ENCODE data around the gene DCAF11. TPM values are rescaled to one million over a fixed set of nuclear protein-coding genes. Genes with fewer than 3 reads are reported as not detected.
A peak's percentile ranks its signal among the peaks of the same experiment; 100 is the strongest.

Gene DCAF11
- total and polyA plus RNA-seq, 2 of the 13 experiments (the other 11 are each of a cell fraction or from before 2014, with no cell fraction given): 150 to 257 TPM

DNA sequence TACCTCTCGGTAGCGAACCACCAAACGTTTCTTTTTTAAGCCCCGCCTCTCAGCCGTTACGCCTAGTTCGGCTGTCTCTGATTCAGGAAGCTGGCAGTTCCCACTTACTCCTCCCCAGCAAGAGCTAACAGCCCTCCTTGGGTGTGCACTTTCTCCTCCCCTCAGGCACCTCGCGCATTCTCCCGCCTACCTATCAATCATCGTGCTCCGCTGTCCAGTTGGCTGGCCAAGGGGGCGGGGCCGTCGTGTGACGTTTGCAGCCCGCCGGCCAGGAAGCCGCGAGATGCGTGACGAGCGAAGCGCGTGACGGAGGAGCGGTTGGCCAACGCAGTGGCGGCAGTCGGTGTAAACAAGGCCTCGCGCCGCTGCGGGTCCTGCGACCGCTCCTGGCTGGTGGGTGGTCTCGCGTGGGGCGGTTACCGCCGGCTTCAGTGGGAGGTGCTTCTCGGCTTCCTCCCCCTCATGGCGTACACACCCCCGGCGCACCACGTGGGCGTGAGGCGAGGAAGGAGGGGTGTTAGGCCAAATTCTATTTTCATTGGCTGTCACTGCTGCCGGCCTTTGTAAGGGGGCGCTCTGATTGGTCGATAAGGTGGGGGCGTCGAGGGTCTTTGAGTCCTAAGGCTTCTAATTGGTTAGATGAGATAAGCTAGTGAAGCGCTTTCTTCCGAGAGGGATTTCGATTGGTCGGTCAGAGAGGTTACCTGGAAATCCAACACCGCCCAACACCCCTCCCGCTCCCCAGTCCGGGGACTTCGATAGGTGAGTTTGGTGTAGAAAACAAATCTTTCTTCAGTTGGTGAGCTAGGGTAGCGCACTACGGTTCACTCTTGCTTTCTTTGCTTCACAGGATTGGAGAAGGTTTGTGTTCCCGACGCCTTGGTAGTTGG lies at the start of gene DCAF11, which contains the start of gene NRL (continued):
- TF ChIP-seq DPF2 (CRISPR knock-in tag; IDR thresholded peaks at IDR 0.05; ENCODE audit: borderline replicate concordance, low read depth) (0 out of 2 replicates have a peak, but pooled peaks have one; percentile 39), ZNF660 (CRISPR knock-in tag; IDR thresholded peaks at IDR 0.05; ENCODE audit: borderline replicate concordance, low read depth) (no peak), KAT2B (IDR thresholded peaks at IDR 0.05; ENCODE audit: borderline replicate concordance, low read depth, low read length) (0 out of 2 replicates have a peak, but pooled peaks have one; percentile 26), RAD51 (IDR thresholded peaks at IDR 0.05; ENCODE audit: borderline replicate concordance) (peak; percentile 93), HMGA1 (CRISPR knock-in tag; conservative IDR thresholded peaks at IDR 0.05) (no peak), SMARCE1 (IDR thresholded peaks at IDR 0.05; ENCODE audit: borderline replicate concordance) (no peak), HMG20B (CRISPR knock-in tag; conservative IDR thresholded peaks at IDR 0.05) (peak; percentile 75; the same call in 1 of the 2 replicates), RBM39 (IDR thresholded peaks at IDR 0.05; ENCODE audit: low read depth, low read length, poor library complexity, severe bottlenecking) (peak; percentile 92), SCMH1 (CRISPR knock-in tag; IDR thresholded peaks at IDR 0.05; ENCODE audit: borderline replicate concordance) (no peak), ZMYM4 (CRISPR knock-in tag; IDR thresholded peaks at IDR 0.05) (peak; percentile 87; the same call in 1 of the 2 replicates), ZNF263 (CRISPR knock-in tag; IDR thresholded peaks at IDR 0.05) (peak; percentile 87), SMARCC2 (IDR thresholded peaks at IDR 0.05) (peak; percentile 81; the same call in 1 of the 2 replicates), HOXA7 (CRISPR knock-in tag; IDR thresholded peaks at IDR 0.05) (no peak), U2AF2 (IDR thresholded peaks at IDR 0.05; ENCODE audit: low read depth, low read length) (no peak), YEATS2 (CRISPR knock-in tag; IDR thresholded peaks at IDR 0.05; ENCODE audit: borderline replicate concordance) (peak; percentile 97), ZNF431 (CRISPR knock-in tag; IDR thresholded peaks at IDR 0.05; ENCODE audit: borderline replicate concordance, low read depth) (no peak)
- TF ChIP-seq, protein P1, sequence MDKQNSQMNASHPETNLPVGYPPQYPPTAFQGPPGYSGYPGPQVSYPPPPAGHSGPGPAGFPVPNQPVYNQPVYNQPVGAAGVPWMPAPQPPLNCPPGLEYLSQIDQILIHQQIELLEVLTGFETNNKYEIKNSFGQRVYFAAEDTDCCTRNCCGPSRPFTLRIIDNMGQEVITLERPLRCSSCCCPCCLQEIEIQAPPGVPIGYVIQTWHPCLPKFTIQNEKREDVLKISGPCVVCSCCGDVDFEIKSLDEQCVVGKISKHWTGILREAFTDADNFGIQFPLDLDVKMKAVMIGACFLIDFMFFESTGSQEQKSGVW (CRISPR knock-in tag; IDR thresholded peaks at IDR 0.05; ENCODE audit: borderline replicate concordance): no peak
- TF ChIP-seq, protein P2, sequence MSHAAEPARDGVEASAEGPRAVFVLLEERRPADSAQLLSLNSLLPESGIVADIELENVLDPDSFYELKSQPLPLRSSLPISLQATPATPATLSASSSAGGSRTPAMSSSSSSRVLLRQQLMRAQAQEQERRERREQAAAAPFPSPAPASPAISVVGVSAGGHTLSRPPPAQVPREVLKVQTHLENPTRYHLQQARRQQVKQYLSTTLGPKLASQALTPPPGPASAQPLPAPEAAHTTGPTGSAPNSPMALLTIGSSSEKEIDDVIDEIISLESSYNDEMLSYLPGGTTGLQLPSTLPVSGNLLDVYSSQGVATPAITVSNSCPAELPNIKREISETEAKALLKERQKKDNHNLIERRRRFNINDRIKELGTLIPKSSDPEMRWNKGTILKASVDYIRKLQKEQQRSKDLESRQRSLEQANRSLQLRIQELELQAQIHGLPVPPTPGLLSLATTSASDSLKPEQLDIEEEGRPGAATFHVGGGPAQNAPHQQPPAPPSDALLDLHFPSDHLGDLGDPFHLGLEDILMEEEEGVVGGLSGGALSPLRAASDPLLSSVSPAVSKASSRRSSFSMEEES (CRISPR knock-in tag; IDR thresholded peaks at IDR 0.05): peak; percentile 99
- TF ChIP-seq, protein P3, sequence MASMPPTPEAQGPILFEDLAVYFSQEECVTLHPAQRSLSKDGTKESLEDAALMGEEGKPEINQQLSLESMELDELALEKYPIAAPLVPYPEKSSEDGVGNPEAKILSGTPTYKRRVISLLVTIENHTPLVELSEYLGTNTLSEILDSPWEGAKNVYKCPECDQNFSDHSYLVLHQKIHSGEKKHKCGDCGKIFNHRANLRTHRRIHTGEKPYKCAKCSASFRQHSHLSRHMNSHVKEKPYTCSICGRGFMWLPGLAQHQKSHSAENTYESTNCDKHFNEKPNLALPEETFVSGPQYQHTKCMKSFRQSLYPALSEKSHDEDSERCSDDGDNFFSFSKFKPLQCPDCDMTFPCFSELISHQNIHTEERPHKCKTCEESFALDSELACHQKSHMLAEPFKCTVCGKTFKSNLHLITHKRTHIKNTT (CRISPR knock-in tag; IDR thresholded peaks at IDR 0.05): no peak
- TF ChIP-seq, protein P4, sequence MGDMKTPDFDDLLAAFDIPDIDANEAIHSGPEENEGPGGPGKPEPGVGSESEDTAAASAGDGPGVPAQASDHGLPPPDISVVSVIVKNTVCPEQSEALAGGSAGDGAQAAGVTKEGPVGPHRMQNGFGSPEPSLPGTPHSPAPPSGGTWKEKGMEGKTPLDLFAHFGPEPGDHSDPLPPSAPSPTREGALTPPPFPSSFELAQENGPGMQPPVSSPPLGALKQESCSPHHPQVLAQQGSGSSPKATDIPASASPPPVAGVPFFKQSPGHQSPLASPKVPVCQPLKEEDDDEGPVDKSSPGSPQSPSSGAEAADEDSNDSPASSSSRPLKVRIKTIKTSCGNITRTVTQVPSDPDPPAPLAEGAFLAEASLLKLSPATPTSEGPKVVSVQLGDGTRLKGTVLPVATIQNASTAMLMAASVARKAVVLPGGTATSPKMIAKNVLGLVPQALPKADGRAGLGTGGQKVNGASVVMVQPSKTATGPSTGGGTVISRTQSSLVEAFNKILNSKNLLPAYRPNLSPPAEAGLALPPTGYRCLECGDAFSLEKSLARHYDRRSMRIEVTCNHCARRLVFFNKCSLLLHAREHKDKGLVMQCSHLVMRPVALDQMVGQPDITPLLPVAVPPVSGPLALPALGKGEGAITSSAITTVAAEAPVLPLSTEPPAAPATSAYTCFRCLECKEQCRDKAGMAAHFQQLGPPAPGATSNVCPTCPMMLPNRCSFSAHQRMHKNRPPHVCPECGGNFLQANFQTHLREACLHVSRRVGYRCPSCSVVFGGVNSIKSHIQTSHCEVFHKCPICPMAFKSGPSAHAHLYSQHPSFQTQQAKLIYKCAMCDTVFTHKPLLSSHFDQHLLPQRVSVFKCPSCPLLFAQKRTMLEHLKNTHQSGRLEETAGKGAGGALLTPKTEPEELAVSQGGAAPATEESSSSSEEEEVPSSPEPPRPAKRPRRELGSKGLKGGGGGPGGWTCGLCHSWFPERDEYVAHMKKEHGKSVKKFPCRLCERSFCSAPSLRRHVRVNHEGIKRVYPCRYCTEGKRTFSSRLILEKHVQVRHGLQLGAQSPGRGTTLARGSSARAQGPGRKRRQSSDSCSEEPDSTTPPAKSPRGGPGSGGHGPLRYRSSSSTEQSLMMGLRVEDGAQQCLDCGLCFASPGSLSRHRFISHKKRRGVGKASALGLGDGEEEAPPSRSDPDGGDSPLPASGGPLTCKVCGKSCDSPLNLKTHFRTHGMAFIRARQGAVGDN (CRISPR knock-in tag; IDR thresholded peaks at IDR 0.05): peak; percentile 92
- TF ChIP-seq, protein P5, sequence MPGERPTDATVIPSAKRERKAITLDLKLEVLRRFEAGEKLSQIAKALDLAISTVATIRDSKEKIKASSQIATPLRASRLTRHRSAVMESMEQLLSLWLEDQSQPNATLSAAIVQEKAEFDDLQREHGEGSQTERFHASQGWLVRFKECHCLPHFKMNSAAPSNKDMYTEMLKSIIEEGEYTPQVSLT (CRISPR knock-in tag; IDR thresholded peaks at IDR 0.05; ENCODE audit: borderline replicate concordance, low read depth): no peak
